ENCODE results near the gene ZNF423.
"Not testable (repeated sequence)": the region's sequence is repeated elsewhere in the genome, so short reads cannot be mapped to it uniquely, and the experiment has no call there.

Gene ZNF423

GRCh38 chr16:49696414-49697101, 159.4 kb downstream of the ZNF423 start:
- DNase-seq (ENCODE audit: low read depth), result no peak

- no peak for DNase-seq (ENCODE audit: low read depth)
Measured at GRCh38 chr16:49695782-49696413, 160.0 kb downstream of the ZNF423 start.

GRCh38 chr16:49693445-49693844, 162.5 kb downstream of the ZNF423 start:
- DNase-seq (ENCODE audit: low read depth), result no peak

GRCh38 chr16:49690778-49691177, 165.1 kb downstream of the ZNF423 start:
- DNase-seq (ENCODE audit: low read depth), result no peak

GRCh38 chr16:49688036-49688697, 167.7 kb downstream of the ZNF423 start:
- DNase-seq (ENCODE audit: low read depth), result no peak

GRCh38 chr16:49687476-49688002, 168.4 kb downstream of the ZNF423 start:
- no peak for DNase-seq (ENCODE audit: low read depth)

- DNase-seq (ENCODE audit: low read depth), result no peak
Measured at GRCh38 chr16:49684696-49685095, 171.2 kb downstream of the ZNF423 start.

- no peak for DNase-seq (ENCODE audit: low read depth)
Measured at GRCh38 chr16:49682577-49683165, 173.2 kb downstream of the ZNF423 start.

- DNase-seq (ENCODE audit: low read depth), result no peak
Measured at GRCh38 chr16:49681217-49681883, 174.6 kb downstream of the ZNF423 start.

GRCh38 chr16:49679095-49679494, 176.8 kb downstream of the ZNF423 start:
- no peak for DNase-seq (ENCODE audit: low read depth)

GRCh38 chr16:49677661-49678060, 178.3 kb downstream of the ZNF423 start:
- not testable (repeated sequence) for DNase-seq (ENCODE audit: low read depth)

- DNase-seq (ENCODE audit: low read depth), result no peak
Measured at GRCh38 chr16:49675413-49675812, 180.5 kb downstream of the ZNF423 start.

GRCh38 chr16:49674990-49675389, 180.9 kb downstream of the ZNF423 start:
- DNase-seq (ENCODE audit: low read depth), result no peak

GRCh38 chr16:49674351-49674851, 181.5 kb downstream of the ZNF423 start:
- DNase-seq (ENCODE audit: low read depth), result no peak

- no peak for DNase-seq (ENCODE audit: low read depth)
Measured at GRCh38 chr16:49673442-49673841, 182.5 kb downstream of the ZNF423 start.

GRCh38 chr16:49672753-49673152, 183.2 kb downstream of the ZNF423 start:
- DNase-seq (ENCODE audit: low read depth), result no peak

- no peak for DNase-seq (ENCODE audit: low read depth)
Measured at GRCh38 chr16:49671333-49671732, 184.6 kb downstream of the ZNF423 start.

GRCh38 chr16:49670627-49671026, 185.3 kb downstream of the ZNF423 start:
- DNase-seq (ENCODE audit: low read depth), result no peak

GRCh38 chr16:49665482-49666230, 190.3 kb downstream of the ZNF423 start:
- DNase-seq (ENCODE audit: low read depth), result no peak

GRCh38 chr16:49664221-49665215, 191.4 kb downstream of the ZNF423 start:
- DNase-seq (ENCODE audit: low read depth), result no peak

Data from stromal cell of bone marrow (primary cell).